Naive thymus-derived CD4-positive, alpha-beta T cell (primary cell): ENCODE data around the gene CTU1. TPM values are rescaled to one million over a fixed set of nuclear protein-coding genes. Genes with fewer than 3 reads are reported as not detected.
A peak's percentile ranks its signal among the peaks of the same experiment; 100 is the strongest.

Experiments
- ATAC-seq: fragments of 150-1000 bp; cut with Tn5 transposase; 2 replicates; pipeline ENCODE4 v1.10.0; 2021; ENCODE audit warnings: mild to moderate bottlenecking, moderate library complexity
- CTCF ChIA-PET: fragments of 350-600 bp; sonication (Branson Sonifier 250); formaldehyde crosslinking; loops from one replicate; lab custom pipeline; 2021; ENCODE audit warnings: antibody characterized with exemption; lab: Charles Lee
- POLR2A ChIA-PET: fragments of 350-600 bp; sonication (Branson Sonifier 250); formaldehyde crosslinking; loops from one replicate; lab custom pipeline; 2021; ENCODE audit warnings: antibody characterized with exemption, inconsistent platforms; lab: Charles Lee
- DNase-seq, 9 donors: peaks; one replicate each; pipeline versions ENCODE4 v3.0.0 to v3.0.0-alpha.2; 2020 to 2022; ENCODE audit warnings: mixed read lengths in 1 of 9
- H3K27ac ChIP-seq: one replicate; pipeline ENCODE4 v1.7.0; 2013; ENCODE audit warnings: mild to moderate bottlenecking, low read depth, low read length, moderate library complexity
- H3K27me3 ChIP-seq, 2 donors: one replicate each; pipeline ENCODE4 v1.7.0; 2013; ENCODE audit warnings: low read length in 2 of 2, mild to moderate bottlenecking in 2 of 2, moderate library complexity in 2 of 2; ENCODE audit not compliant: control insufficient read depth in 2 of 2, insufficient read depth in 2 of 2
- H3K36me3 ChIP-seq, 3 experiments: 1 replicate in 2 of 3; 2 replicates in 1 of 3; pipeline ENCODE4 v1.7.0; 2013; ENCODE audit warnings: low read length in 3 of 3, mild to moderate bottlenecking in 3 of 3, moderate library complexity in 1 of 3; ENCODE audit not compliant: insufficient read depth in 3 of 3, control insufficient read depth in 2 of 3
- H3K4me1 ChIP-seq, 2 donors: one replicate each; pipeline ENCODE4 v1.7.0; 2013; ENCODE audit warnings: low read length in 2 of 2, mild to moderate bottlenecking in 2 of 2, moderate library complexity in 1 of 2; ENCODE audit not compliant: control insufficient read depth in 2 of 2, insufficient read depth in 2 of 2
- H3K4me3 ChIP-seq: 2 replicates; pipeline ENCODE4 v1.7.0; 2013; ENCODE audit warnings: mild to moderate bottlenecking, low read length
- H3K9me3 ChIP-seq, 3 experiments: 1 replicate in 2 of 3; 2 replicates in 1 of 3; pipeline ENCODE4 v1.7.0; 2013; ENCODE audit warnings: low read length in 3 of 3; ENCODE audit not compliant: control insufficient read depth in 2 of 3
- H3K27ac Mint-ChIP-seq, 9 donors: one replicate each; pipeline ENCODE4 v1.8.0; 2020 to 2022; ENCODE audit warnings: mixed read lengths in 9 of 9, mild to moderate bottlenecking in 8 of 9, moderate library complexity in 5 of 9, inconsistent platforms in 2 of 9
- H3K27me3 Mint-ChIP-seq, 5 donors: one replicate each; pipeline ENCODE4 v1.8.0; 2021 to 2022; ENCODE audit warnings: mixed read lengths in 5 of 5, mild to moderate bottlenecking in 1 of 5
- H3K36me3 Mint-ChIP-seq, 5 donors: one replicate each; pipeline ENCODE4 v1.8.0; 2020 to 2022; ENCODE audit warnings: mixed read lengths in 5 of 5, mild to moderate bottlenecking in 3 of 5, inconsistent platforms in 1 of 5
- H3K4me1 Mint-ChIP-seq, 7 donors: one replicate each; pipeline ENCODE4 v1.8.0; 2020 to 2022; ENCODE audit warnings: mixed read lengths in 7 of 7, mild to moderate bottlenecking in 3 of 7, inconsistent platforms in 1 of 7
- H3K4me3 Mint-ChIP-seq, 10 donors: one replicate each; pipeline ENCODE4 v1.8.0; 2020 to 2022; ENCODE audit warnings: mild to moderate bottlenecking in 10 of 10, mixed read lengths in 10 of 10, moderate library complexity in 6 of 10, inconsistent platforms in 2 of 10
- H3K9me3 Mint-ChIP-seq, 11 donors: one replicate each; pipeline ENCODE4 v1.8.0; 2020 to 2022; ENCODE audit warnings: mixed read lengths in 11 of 11, mild to moderate bottlenecking in 4 of 11, inconsistent platforms in 1 of 11, moderate library complexity in 1 of 11
- intact Hi-C, 2 donors: fragments of 100-400 bp; cut with micrococcal nuclease; formaldehyde crosslinking; loops; one replicate each; pipeline ENCODE4 v1.15.1; 2023
- polyA plus RNA-seq, 2 donors: library from polyadenylated mRNA; unstranded; fragments of 300-500 nt; fragmentation: Illumina TruSeq; gene quantifications; one replicate each; pipeline ENCODE4 v1.2.3, GENCODE V29; 2021
- total RNA-seq, 6 experiments: library from RNA in 5 of 6; stranded (reverse) in 5 of 6; gene quantifications; 1 replicate in 5 of 6; 2 replicates in 1 of 6; pipeline ENCODE4 v1.2.3 and lab custom pipeline; 2021 to 2026

CTU1 gene
- total and polyA plus RNA-seq, 7 experiments from 2014 or later: 3.0 to 11.8 (median 6.3) TPM

GRCh38 chr19:51107406-51108065, 673 bp downstream of the CTU1 start:
- peak overlapping the region; percentile 90 to 100 (median 98) for H3K4me3 Mint-ChIP-seq
- intact Hi-C loops: loop anchor here (1.0 to 10.0 kb wide), 18 partner anchors 10 to 1340 kb away; partner anchors contain the start of genes VRK3 (in 2 of the 2), AKT1S1 (in 1 of the 2), AP2A1 (in 1 of the 2) and KCNC3 (in 1 of the 2)
- POLR2A ChIA-PET: no interaction called here
- peaks cover 0 to 25% (median 11%) of the 10 kb centered on the region in 5 donors for H3K36me3 Mint-ChIP-seq
- peaks cover 31 to 53% (median 49%) of the 10 kb centered on the region in 7 donors for H3K4me1 Mint-ChIP-seq
- ATAC-seq: no peak
- H3K27me3 Mint-ChIP-seq: no peaks in the 10 kb centered on the region
- H3K27ac Mint-ChIP-seq: peak overlapping the region; percentile 92 to 99 (median 97)
- peaks cover 0 to 4% (median 0%) of the 10 kb centered on the region in 11 donors for H3K9me3 Mint-ChIP-seq
- no peaks in the 10 kb centered on the region for H3K27me3 ChIP-seq
- H3K4me3 ChIP-seq: peak overlapping the region; percentile 92
- H3K4me1 ChIP-seq: peaks cover 13% of the 10 kb centered on the region in 2 donors
- CTCF ChIA-PET: interaction anchor here (0.7 kb wide), 1 partner anchor 25 kb away, joined by 3 read pairs; no protein-coding TSS in a partner anchor
- peaks cover 0 to 26% (median 6%) of the 10 kb centered on the region in 3 experiments for H3K36me3 ChIP-seq
- no peaks in the 10 kb centered on the region for H3K9me3 ChIP-seq
- H3K27ac ChIP-seq: peak overlapping the region; percentile 77
- DNase-seq: no peak

- ChIA-PET POLR2A (no interaction called here), CTCF (interaction anchor here (0.6 kb wide), 1 partner anchor 28 kb away, joined by 5 read pairs; no protein-coding TSS in a partner anchor)
- Mint-ChIP-seq H3K36me3 (peaks cover 0 to 36% (median 12%) of the 10 kb centered on the region in 5 donors), H3K27me3 (no peaks in the 10 kb centered on the region), H3K27ac (no peak overlapping the region), H3K4me1 (peaks cover 41 to 74% (median 66%) of the 10 kb centered on the region in 7 donors), H3K9me3 (peaks cover 0 to 4% (median 0%) of the 10 kb centered on the region in 11 donors), H3K4me3 (no peak overlapping the region)
- intact Hi-C loops: loop anchor here in 1 of 2 donors (10.0 kb wide), 1 partner anchor 1079 kb away; the partner anchor contains the start of genes VRK3 and ZNF473
- Histone ChIP-seq H3K27ac (no peak overlapping the region), H3K36me3 (peaks cover 0 to 55% (median 6%) of the 10 kb centered on the region in 3 experiments), H3K9me3 (no peaks in the 10 kb centered on the region), H3K4me1 (peaks cover 11 to 12% of the 10 kb centered on the region in 2 donors), H3K27me3 (no peaks in the 10 kb centered on the region), H3K4me3 (no peak overlapping the region)
- ATAC-seq: no peak
- no peak for DNase-seq
Observed at GRCh38 chr19:51103926-51104341, 4.3 kb downstream of the CTU1 start.

- ChIA-PET POLR2A (interaction anchor here (0.5 kb wide), 1 partner anchor 27 kb away, joined by 3 read pairs; no protein-coding TSS in a partner anchor), CTCF (no interaction called here)
- H3K4me1 Mint-ChIP-seq: peaks cover 35 to 66% (median 56%) of the 10 kb centered on the region in 7 donors
- H3K4me3 Mint-ChIP-seq: no peak overlapping the region
- peaks cover 0 to 2% (median 0%) of the 10 kb centered on the region in 11 donors for H3K9me3 Mint-ChIP-seq
- no peaks in the 10 kb centered on the region for H3K27me3 Mint-ChIP-seq
- H3K27me3 ChIP-seq: no peaks in the 10 kb centered on the region
- DNase-seq (no peak), ATAC-seq (no peak)
- H3K36me3 ChIP-seq: peaks cover 0 to 56% (median 6%) of the 10 kb centered on the region in 3 experiments
- H3K9me3 ChIP-seq: no peaks in the 10 kb centered on the region
- peaks cover 0 to 36% (median 12%) of the 10 kb centered on the region in 5 donors for H3K36me3 Mint-ChIP-seq
- H3K4me3 ChIP-seq: no peak overlapping the region
- intact Hi-C loops: loop anchor here in 1 of 2 donors (10.0 kb wide), 1 partner anchor 1078 kb away; the partner anchor contains the start of genes VRK3 and ZNF473
- H3K27ac ChIP-seq: no peak overlapping the region
- peak overlapping the region in 2 of 9 donors; percentile 5 to 6 for H3K27ac Mint-ChIP-seq
- H3K4me1 ChIP-seq: peaks cover 8 to 12% of the 10 kb centered on the region in 2 donors
Observed at GRCh38 chr19:51102991-51103390, 5.2 kb downstream of the CTU1 start.

- H3K36me3 Mint-ChIP-seq: peaks cover 3 to 40% (median 18%) of the 10 kb centered on the region in 5 donors
- H3K27ac Mint-ChIP-seq: peak overlapping the region in 1 of 9 donors; percentile 45
- Histone ChIP-seq H3K4me1 (peaks cover 5 to 17% of the 10 kb centered on the region in 2 donors), H3K4me3 (no peak overlapping the region), H3K36me3 (peaks cover 0 to 58% (median 6%) of the 10 kb centered on the region in 3 experiments), H3K9me3 (no peaks in the 10 kb centered on the region), H3K27me3 (no peaks in the 10 kb centered on the region), H3K27ac (no peak overlapping the region)
- intact Hi-C loops: loop anchor here in 1 of 2 donors (10.0 kb wide), 1 partner anchor 1077 kb away; the partner anchor contains the start of genes VRK3 and ZNF473
- ChIA-PET CTCF (interaction anchor here (1.6 to 1.7 kb wide), 2 partner anchors 57 to 67 kb away, joined by 4 to 5 read pairs; no protein-coding TSS in a partner anchor), POLR2A (no interaction called here)
- peaks cover 0 to 2% (median 0%) of the 10 kb centered on the region in 11 donors for H3K9me3 Mint-ChIP-seq
- no peaks in the 10 kb centered on the region for H3K27me3 Mint-ChIP-seq
- no peak overlapping the region for H3K4me3 Mint-ChIP-seq
- peaks cover 37 to 67% (median 54%) of the 10 kb centered on the region in 7 donors for H3K4me1 Mint-ChIP-seq
- no peak for DNase-seq
- no peak for ATAC-seq
Observed at GRCh38 chr19:51101171-51101865, 6.9 kb downstream of the CTU1 start.

- no peaks in the 10 kb centered on the region for H3K9me3 Mint-ChIP-seq
- H3K36me3 Mint-ChIP-seq: peaks cover 3 to 33% (median 18%) of the 10 kb centered on the region in 5 donors
- ChIA-PET CTCF (interaction anchor here (1.6 kb wide), 1 partner anchor 68 kb away, joined by 5 read pairs; no protein-coding TSS in a partner anchor), POLR2A (no interaction called here)
- H3K27ac Mint-ChIP-seq: no peak overlapping the region
- peaks cover 0 to 58% (median 6%) of the 10 kb centered on the region in 3 experiments for H3K36me3 ChIP-seq
- H3K4me1 Mint-ChIP-seq: peaks cover 33 to 60% (median 47%) of the 10 kb centered on the region in 7 donors
- no peaks in the 10 kb centered on the region for H3K27me3 ChIP-seq
- DNase-seq (no peak), ATAC-seq (no peak)
- intact Hi-C loops: loop anchor here in 1 of 2 donors (10.0 kb wide), 1 partner anchor 1076 kb away; the partner anchor contains the start of genes VRK3 and ZNF473
- no peak overlapping the region for H3K4me3 ChIP-seq
- H3K4me3 Mint-ChIP-seq: no peak overlapping the region
- no peak overlapping the region for H3K27ac ChIP-seq
- H3K4me1 ChIP-seq: peaks cover 5 to 17% of the 10 kb centered on the region in 2 donors
- no peaks in the 10 kb centered on the region for H3K9me3 ChIP-seq
- H3K27me3 Mint-ChIP-seq: no peaks in the 10 kb centered on the region
Observed at GRCh38 chr19:51100601-51101000, 7.6 kb downstream of the CTU1 start.

GRCh38 chr19:51099047-51099382, 9.2 kb downstream of the CTU1 start:
- ChIA-PET POLR2A (no interaction called here), CTCF (interaction anchor here (0.6 to 1.2 kb wide), 3 partner anchors 33 to 865 kb away, joined by 3 read pairs; no protein-coding TSS in a partner anchor)
- H3K36me3 Mint-ChIP-seq: peaks cover 3 to 27% (median 12%) of the 10 kb centered on the region in 5 donors
- peaks cover 23 to 54% (median 37%) of the 10 kb centered on the region in 7 donors for H3K4me1 Mint-ChIP-seq
- H3K9me3 Mint-ChIP-seq: no peaks in the 10 kb centered on the region
- H3K4me3 Mint-ChIP-seq: peak overlapping the region in 7 of 10 donors; percentile 14 to 66 (median 52)
- DNase-seq: no peak
- peak overlapping the region; percentile 70 for H3K27ac ChIP-seq
- intact Hi-C loops: loop anchor here in 1 of 2 donors (5.0 kb wide), 2 partner anchors 33 to 603 kb away; no protein-coding TSS in a partner anchor
- H3K27me3 Mint-ChIP-seq: no peaks in the 10 kb centered on the region
- no peaks in the 10 kb centered on the region for H3K9me3 ChIP-seq
- H3K27me3 ChIP-seq: no peaks in the 10 kb centered on the region
- peaks cover 0 to 50% (median 0%) of the 10 kb centered on the region in 3 experiments for H3K36me3 ChIP-seq
- H3K27ac Mint-ChIP-seq: peak overlapping the region in 5 of 9 donors; percentile 37 to 70 (median 52)
- H3K4me1 ChIP-seq: peaks cover 5 to 17% of the 10 kb centered on the region in 2 donors
- no peak for ATAC-seq
- H3K4me3 ChIP-seq: no peak overlapping the region
